ENCODE data around the gene RIOK3.
A peak's percentile ranks its signal among the peaks of the same experiment; 100 is the strongest.

The RIOK3 gene

GRCh38 chr18:23452728-23453679, at the start of gene RIOK3:
TSS of gene RIOK3 (plus strand) at chr18:23453287. CDS start at chr18:23453440, 153 bp downstream.
- Histone ChIP-seq H3K36me3 (peaks cover 14% of the 10 kb centered on the region), H3K27me3 (no peaks in the 10 kb centered on the region), H3K4me1 (peaks cover 37% of the 10 kb centered on the region), H3K9ac (peak within 1 kb of the TSS; percentile 86), H4K20me1 (peaks cover 46% of the 10 kb centered on the region), H3K4me2 (peak within 1 kb of the TSS; percentile 94), H3K9me3 (no peaks in the 10 kb centered on the region), H3K27ac (peak within 1 kb of the TSS; percentile 61), H3K4me3 (peak within 1 kb of the TSS; percentile 82)
- no peak for TF ChIP-seq Cebpa-rat (IDR thresholded peaks at IDR 0.05)

GRCh38 chr18:23403310-23403709, 49.8 kb upstream of the RIOK3 start:
- Histone ChIP-seq H3K36me3 (peaks cover 3% of the 10 kb centered on the region; the same call in 1 of the 2 replicates), H3K27me3 (no peaks in the 10 kb centered on the region), H3K4me3 (no peak overlapping the region), H3K9ac (no peak overlapping the region), H4K20me1 (no peaks in the 10 kb centered on the region), H3K4me1 (peaks cover 7% of the 10 kb centered on the region; the same call in 1 of the 2 replicates), H3K4me2 (no peak overlapping the region), H3K27ac (no peak overlapping the region), H3K9me3 (no peaks in the 10 kb centered on the region)
- no peak for TF ChIP-seq Cebpa-rat (IDR thresholded peaks at IDR 0.05)

GRCh38 chr18:23405636-23406035, 47.5 kb upstream of the RIOK3 start:
- Histone ChIP-seq H3K36me3 (no peaks in the 10 kb centered on the region; the same call in 1 of the 2 replicates), H3K27ac (no peak overlapping the region), H3K9me3 (no peaks in the 10 kb centered on the region), H3K4me2 (no peak overlapping the region), H3K27me3 (no peaks in the 10 kb centered on the region), H3K4me3 (no peak overlapping the region), H4K20me1 (no peaks in the 10 kb centered on the region), H3K9ac (no peak overlapping the region), H3K4me1 (peaks cover 7% of the 10 kb centered on the region; the same call in 1 of the 2 replicates)
- TF ChIP-seq Cebpa-rat (IDR thresholded peaks at IDR 0.05): no peak

GRCh38 chr18:23406271-23406787, 46.8 kb upstream of the RIOK3 start:
- TF ChIP-seq Cebpa-rat (IDR thresholded peaks at IDR 0.05): no peak
- no peak overlapping the region for H3K9ac ChIP-seq
- H3K4me2 ChIP-seq: no peak overlapping the region
- no peak overlapping the region for H3K27ac ChIP-seq
- H3K4me3 ChIP-seq: no peak overlapping the region
- no peaks in the 10 kb centered on the region; the same call in 1 of the 2 replicates for H3K36me3 ChIP-seq
- no peaks in the 10 kb centered on the region for H3K27me3 ChIP-seq
- H3K9me3 ChIP-seq: no peaks in the 10 kb centered on the region
- no peaks in the 10 kb centered on the region for H4K20me1 ChIP-seq
- H3K4me1 ChIP-seq: peaks cover 7% of the 10 kb centered on the region; the same call in 1 of the 2 replicates

- Histone ChIP-seq H3K4me1 (peaks cover 15% of the 10 kb centered on the region), H3K4me2 (no peak overlapping the region), H3K9ac (no peak overlapping the region), H3K9me3 (no peaks in the 10 kb centered on the region), H4K20me1 (no peaks in the 10 kb centered on the region), H3K36me3 (no peaks in the 10 kb centered on the region), H3K27ac (no peak overlapping the region), H3K4me3 (no peak overlapping the region), H3K27me3 (no peaks in the 10 kb centered on the region)
- TF ChIP-seq Cebpa-rat (IDR thresholded peaks at IDR 0.05): no peak
Observed at GRCh38 chr18:23412351-23412964, 40.6 kb upstream of the RIOK3 start.

GRCh38 chr18:23415515-23415914, 37.6 kb upstream of the RIOK3 start:
- no peaks in the 10 kb centered on the region for H3K36me3 ChIP-seq
- H3K27ac ChIP-seq: no peak overlapping the region
- H3K4me3 ChIP-seq: no peak overlapping the region
- TF ChIP-seq Cebpa-rat (IDR thresholded peaks at IDR 0.05): no peak
- H3K4me2 ChIP-seq: no peak overlapping the region
- H3K9ac ChIP-seq: no peak overlapping the region
- no peaks in the 10 kb centered on the region for H3K27me3 ChIP-seq
- H3K4me1 ChIP-seq: peaks cover 15% of the 10 kb centered on the region
- H3K9me3 ChIP-seq: no peaks in the 10 kb centered on the region
- H4K20me1 ChIP-seq: no peaks in the 10 kb centered on the region

GRCh38 chr18:23416298-23416697, 36.8 kb upstream of the RIOK3 start:
- no peak overlapping the region for H3K4me3 ChIP-seq
- H3K4me1 ChIP-seq: peaks cover 15% of the 10 kb centered on the region
- no peak overlapping the region for H3K27ac ChIP-seq
- no peaks in the 10 kb centered on the region for H3K27me3 ChIP-seq
- no peaks in the 10 kb centered on the region for H4K20me1 ChIP-seq
- H3K9me3 ChIP-seq: no peaks in the 10 kb centered on the region
- no peaks in the 10 kb centered on the region for H3K36me3 ChIP-seq
- no peak for TF ChIP-seq Cebpa-rat (IDR thresholded peaks at IDR 0.05)
- no peak overlapping the region for H3K9ac ChIP-seq
- peak overlapping the region; percentile 28; the same call in 1 of the 2 replicates for H3K4me2 ChIP-seq

- Histone ChIP-seq H3K36me3 (no peaks in the 10 kb centered on the region), H3K4me2 (no peak overlapping the region), H3K4me1 (peaks cover 30% of the 10 kb centered on the region), H3K9me3 (no peaks in the 10 kb centered on the region), H3K27me3 (no peaks in the 10 kb centered on the region), H3K9ac (no peak overlapping the region), H3K4me3 (no peak overlapping the region), H3K27ac (no peak overlapping the region), H4K20me1 (no peaks in the 10 kb centered on the region)
- no peak for TF ChIP-seq Cebpa-rat (IDR thresholded peaks at IDR 0.05)
Observed at GRCh38 chr18:23421277-23421676, 31.8 kb upstream of the RIOK3 start.

GRCh38 chr18:23422751-23423418, 30.2 kb upstream of the RIOK3 start:
- Histone ChIP-seq H3K36me3 (no peaks in the 10 kb centered on the region), H3K4me2 (peak overlapping the region; percentile 56), H4K20me1 (no peaks in the 10 kb centered on the region), H3K9ac (peak overlapping the region; percentile 16; the same call in 1 of the 2 replicates), H3K27me3 (no peaks in the 10 kb centered on the region), H3K9me3 (no peaks in the 10 kb centered on the region), H3K4me1 (peaks cover 25% of the 10 kb centered on the region), H3K27ac (peak overlapping the region; percentile 54; the same call in 1 of the 2 replicates), H3K4me3 (no peak overlapping the region)
- peak; percentile 91 for TF ChIP-seq Cebpa-rat (IDR thresholded peaks at IDR 0.05)

Data from BLaER1 (cell line).